Loucy (cell line): ENCODE measurements around the gene KIAA0232.
A peak's percentile ranks its signal among the peaks of the same experiment; 100 is the strongest.

Source experiments
- H2AFZ ChIP-seq: fragments of 200-600 bp; sonication (generic); 2 replicates; pipeline ENCODE4 v1.6.0; 2016; ENCODE audit warnings: antibody characterized with exemption, mild to moderate bottlenecking, low read length, moderate library complexity
- H3F3A ChIP-seq: fragments of 200-600 bp; 2 replicates; pipeline ENCODE4 v1.6.0; 2016; ENCODE audit warnings: antibody characterized with exemption, low read depth, mild to moderate bottlenecking
- H3K27me3 ChIP-seq: fragments of 200-600 bp; sonication (generic); 2 replicates; pipeline ENCODE4 v1.6.1; 2014; ENCODE audit warnings: low read length, mild to moderate bottlenecking; ENCODE audit not compliant: insufficient read depth, poor library complexity, severe bottlenecking
- H3K36me3 ChIP-seq: fragments of 200-600 bp; sonication (generic); 2 replicates; pipeline ENCODE4 v1.6.1; 2016; ENCODE audit warnings: low read length; ENCODE audit not compliant: insufficient read depth
- H3K4me1 ChIP-seq: fragments of 200-600 bp; sonication (generic); 2 replicates; pipeline ENCODE4 v1.5.1; 2014; ENCODE audit warnings: low read length, mild to moderate bottlenecking; ENCODE audit not compliant: insufficient read depth, poor library complexity, severe bottlenecking
- H3K4me2 ChIP-seq: fragments of 200-600 bp; sonication (generic); 2 replicates; pipeline ENCODE4 v1.6.0; 2014; ENCODE audit warnings: antibody characterized with exemption, low read length, low read depth, mild to moderate bottlenecking; ENCODE audit not compliant: poor library complexity, severe bottlenecking
- H3K4me3 ChIP-seq: fragments of 200-600 bp; sonication (generic); 2 replicates; pipeline ENCODE4 v1.5.1; 2014; ENCODE audit warnings: low read length, mild to moderate bottlenecking, mixed read lengths; ENCODE audit not compliant: poor library complexity, severe bottlenecking
- H3K79me2 ChIP-seq: fragments of 200-600 bp; sonication (generic); 2 replicates; pipeline ENCODE4 v1.6.1; 2014; ENCODE audit warnings: low read length; ENCODE audit not compliant: insufficient read depth
- H3K9ac ChIP-seq: fragments of 200-600 bp; sonication (generic); 2 replicates; pipeline ENCODE4 v1.6.0; 2014; ENCODE audit warnings: mild to moderate bottlenecking, low read depth, low read length, moderate library complexity; ENCODE audit not compliant: poor library complexity, severe bottlenecking
- H3K9me2 ChIP-seq: fragments of 200-600 bp; sonication (generic); replicated peaks from 2 replicates; pipeline ENCODE4 v1.6.1; 2016; ENCODE audit warnings: low read depth, low read length, mixed read lengths
- H3K9me3 ChIP-seq: fragments of 200-600 bp; sonication (generic); 2 replicates; pipeline ENCODE4 v1.6.1; 2014; ENCODE audit warnings: mild to moderate bottlenecking, antibody characterized with exemption, low read length, low read depth; ENCODE audit not compliant: insufficient read depth
- H4K20me1 ChIP-seq: fragments of 200-600 bp; sonication (generic); 2 replicates; pipeline ENCODE4 v1.6.0; 2014; ENCODE audit warnings: antibody characterized with exemption, low read length, mild to moderate bottlenecking; ENCODE audit not compliant: insufficient read depth, poor library complexity, severe bottlenecking
- EZH2phosphoT487 ChIP-seq: fragments of 200-600 bp; IDR thresholded peaks from 2 replicates; pipeline ENCODE4 v1.6.1; 2018; ENCODE audit warnings: antibody characterized with exemption, mild to moderate bottlenecking, moderate library complexity, borderline replicate concordance
- TF ChIP-seq, protein P1 (sequence below): fragments of 200-600 bp; sonication (generic); conservative IDR thresholded peaks from 2 replicates; pipeline ENCODE4 v1.5.1; 2014; ENCODE audit warnings: mild to moderate bottlenecking, antibody characterized with exemption, low read length

KIAA0232 gene

DNA sequence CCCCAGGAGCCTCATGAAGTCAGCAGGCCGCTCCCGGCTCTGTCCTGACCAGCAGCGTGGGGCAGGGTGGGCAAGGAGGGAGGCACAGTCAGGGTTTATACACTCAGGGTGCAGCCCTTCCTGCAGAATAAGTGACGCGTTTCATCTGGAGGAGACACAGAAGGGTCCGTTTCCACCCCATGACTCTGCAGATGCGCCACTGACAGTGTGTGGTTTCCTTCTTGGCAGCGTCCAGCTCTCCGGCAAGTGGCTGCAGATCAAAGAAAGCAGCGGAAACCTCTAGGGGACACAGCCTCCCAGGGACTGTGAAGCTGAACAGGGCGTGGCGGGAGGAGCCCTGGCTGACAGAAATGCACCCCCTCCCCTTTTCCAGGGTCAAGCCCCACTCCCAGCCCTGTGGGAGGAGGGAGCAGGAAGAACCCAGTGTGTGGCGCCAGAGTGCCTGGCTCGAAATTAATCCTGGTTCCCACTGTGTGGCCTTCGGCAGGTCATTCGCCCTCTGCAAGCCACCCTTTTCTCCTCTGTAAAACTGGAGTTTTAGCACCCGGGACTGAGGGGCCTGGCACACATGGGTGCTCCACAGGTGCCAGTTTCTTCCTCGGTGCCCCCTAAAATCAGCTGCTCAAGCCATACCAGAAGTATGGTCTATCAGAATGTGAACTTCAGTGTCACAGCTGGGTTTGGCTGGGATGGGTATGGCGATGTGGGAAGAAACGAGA lies 109.8 kb downstream of the KIAA0232 start:
- Histone ChIP-seq H3K9me3 (peaks cover 11% of the 10 kb centered on the region; the same call in 1 of the 2 replicates), H3K9ac (peak overlapping the region; percentile 42), H4K20me1 (no peaks in the 10 kb centered on the region), H3K79me2 (no peaks in the 10 kb centered on the region), H3F3A (no peaks in the 10 kb centered on the region), H3K27me3 (no peaks in the 10 kb centered on the region), H3K9me2 (no peaks in the 10 kb centered on the region), H3K4me3 (peak overlapping the region; percentile 56), H3K4me2 (peak overlapping the region; percentile 67), H3K36me3 (no peaks in the 10 kb centered on the region), H3K4me1 (peaks cover 20% of the 10 kb centered on the region), H2AFZ (no peak overlapping the region)
- no peak for TF ChIP-seq EZH2phosphoT487
- TF ChIP-seq, protein P1, sequence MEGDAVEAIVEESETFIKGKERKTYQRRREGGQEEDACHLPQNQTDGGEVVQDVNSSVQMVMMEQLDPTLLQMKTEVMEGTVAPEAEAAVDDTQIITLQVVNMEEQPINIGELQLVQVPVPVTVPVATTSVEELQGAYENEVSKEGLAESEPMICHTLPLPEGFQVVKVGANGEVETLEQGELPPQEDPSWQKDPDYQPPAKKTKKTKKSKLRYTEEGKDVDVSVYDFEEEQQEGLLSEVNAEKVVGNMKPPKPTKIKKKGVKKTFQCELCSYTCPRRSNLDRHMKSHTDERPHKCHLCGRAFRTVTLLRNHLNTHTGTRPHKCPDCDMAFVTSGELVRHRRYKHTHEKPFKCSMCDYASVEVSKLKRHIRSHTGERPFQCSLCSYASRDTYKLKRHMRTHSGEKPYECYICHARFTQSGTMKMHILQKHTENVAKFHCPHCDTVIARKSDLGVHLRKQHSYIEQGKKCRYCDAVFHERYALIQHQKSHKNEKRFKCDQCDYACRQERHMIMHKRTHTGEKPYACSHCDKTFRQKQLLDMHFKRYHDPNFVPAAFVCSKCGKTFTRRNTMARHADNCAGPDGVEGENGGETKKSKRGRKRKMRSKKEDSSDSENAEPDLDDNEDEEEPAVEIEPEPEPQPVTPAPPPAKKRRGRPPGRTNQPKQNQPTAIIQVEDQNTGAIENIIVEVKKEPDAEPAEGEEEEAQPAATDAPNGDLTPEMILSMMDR = peak; percentile 23; the same call in 1 of the 2 replicates

DNA sequence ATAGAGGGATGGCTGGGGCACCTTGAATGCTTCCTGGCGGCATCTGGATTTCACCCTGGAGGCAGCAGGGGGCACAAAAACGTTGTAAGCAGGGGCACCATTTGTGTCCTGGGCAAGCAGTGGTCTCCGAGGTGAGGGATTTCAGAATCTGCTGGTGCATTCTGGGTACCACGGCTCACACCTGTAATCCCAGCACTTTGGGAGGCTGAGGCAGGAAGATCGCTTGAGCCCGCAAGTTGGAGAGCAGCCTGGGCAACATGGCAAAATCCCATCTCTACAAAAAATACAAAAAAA lies 110.3 kb downstream of the KIAA0232 start:
- Histone ChIP-seq H3K4me3 (no peak overlapping the region), H3K4me2 (peak overlapping the region; percentile 67), H3K9me3 (peaks cover 11% of the 10 kb centered on the region; the same call in 1 of the 2 replicates), H3K4me1 (peaks cover 20% of the 10 kb centered on the region), H2AFZ (no peak overlapping the region), H3K9me2 (no peaks in the 10 kb centered on the region), H3K36me3 (no peaks in the 10 kb centered on the region), H3K9ac (peak overlapping the region; percentile 23), H3K79me2 (no peaks in the 10 kb centered on the region), H4K20me1 (no peaks in the 10 kb centered on the region), H3K27me3 (no peaks in the 10 kb centered on the region), H3F3A (no peaks in the 10 kb centered on the region)
- no peak for TF ChIP-seq EZH2phosphoT487
- TF ChIP-seq, protein P1 = no peak

DNA sequence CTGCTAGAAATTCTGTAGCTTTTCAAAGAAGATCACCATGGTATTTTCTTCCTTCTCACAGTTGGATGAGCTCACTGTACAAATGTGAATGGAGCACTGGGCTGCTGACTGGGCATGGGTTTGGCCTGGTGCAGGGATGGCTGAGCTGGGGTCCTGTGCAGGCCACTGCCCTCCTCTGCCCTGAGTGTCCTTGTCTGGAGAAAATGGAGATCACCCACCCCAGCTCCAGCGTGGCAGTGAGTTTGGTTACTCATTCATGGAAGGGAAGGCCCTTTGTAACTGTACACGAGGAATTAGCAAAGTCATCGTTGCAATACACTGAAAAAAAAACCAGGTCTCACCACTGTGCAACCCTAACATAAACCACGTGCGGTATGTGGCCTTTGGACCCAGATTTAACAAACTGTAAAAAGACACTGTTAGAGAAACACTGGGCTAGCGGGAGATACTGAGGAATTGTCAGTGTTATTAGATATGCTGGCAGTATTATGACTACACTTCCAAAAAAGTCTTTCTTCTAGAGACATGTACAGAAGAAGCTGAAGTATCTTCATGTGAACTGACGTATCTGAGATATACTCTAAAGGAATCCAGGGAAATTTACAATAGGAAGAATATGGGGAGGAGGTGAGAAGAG lies 111.0 kb downstream of the KIAA0232 start:
- Histone ChIP-seq H3F3A (no peaks in the 10 kb centered on the region), H3K9me3 (peaks cover 11% of the 10 kb centered on the region; the same call in 1 of the 2 replicates), H3K9me2 (no peaks in the 10 kb centered on the region), H3K9ac (no peak overlapping the region), H3K27me3 (no peaks in the 10 kb centered on the region), H2AFZ (no peak overlapping the region), H3K4me3 (no peak overlapping the region), H3K79me2 (no peaks in the 10 kb centered on the region), H4K20me1 (no peaks in the 10 kb centered on the region), H3K36me3 (no peaks in the 10 kb centered on the region), H3K4me2 (no peak overlapping the region), H3K4me1 (peaks cover 20% of the 10 kb centered on the region)
- no peak for TF ChIP-seq EZH2phosphoT487
- TF ChIP-seq, protein P1 = no peak
